GM12872 (cell line): Measurements from ENCODE around the gene NCKAP5.

Source experiments
- CTCF ChIP-seq: IDR thresholded peaks from 3 replicates; pipeline ENCODE4 v1.5.1; 2011; ENCODE audit warnings: low read depth, mild to moderate bottlenecking, low read length, moderate library complexity; ENCODE audit not compliant: insufficient read depth

The NCKAP5 gene

GRCh38 chr2:132876745-132877391, 691.4 kb downstream of the NCKAP5 start:
- no peak for TF ChIP-seq CTCF

- no peak for TF ChIP-seq CTCF
These were observed 693.1 kb downstream of the NCKAP5 start for GRCh38 chr2:132875193-132875592.

- TF ChIP-seq CTCF = no peak
These were observed 694.5 kb downstream of the NCKAP5 start for GRCh38 chr2:132873738-132874137.

DNA sequence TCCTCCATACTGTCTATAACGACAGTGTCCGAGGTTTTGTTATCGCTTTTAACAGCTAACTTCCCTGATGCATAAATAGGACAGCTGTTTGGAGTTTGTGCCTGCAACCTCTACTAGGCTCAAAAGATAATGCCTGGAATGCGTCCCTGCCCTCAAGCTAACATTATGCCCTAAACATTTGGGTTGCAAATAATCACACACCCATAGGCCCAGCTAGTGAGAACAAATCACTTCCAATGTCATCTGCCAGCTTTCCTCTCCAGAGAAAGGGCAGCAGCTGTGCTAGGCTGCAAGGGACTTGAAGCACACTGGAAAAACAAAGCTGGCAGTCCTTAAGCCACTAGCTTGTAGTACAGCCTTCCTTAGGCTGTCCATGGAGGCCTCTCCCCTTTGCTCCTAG, 696.4 kb downstream of the NCKAP5 start:
- no peak for TF ChIP-seq CTCF

- TF ChIP-seq CTCF = no peak
These were observed 704.3 kb downstream of the NCKAP5 start for GRCh38 chr2:132863961-132864360.

GRCh38 chr2:132860220-132860619, 708.0 kb downstream of the NCKAP5 start:
- no peak for TF ChIP-seq CTCF

DNA sequence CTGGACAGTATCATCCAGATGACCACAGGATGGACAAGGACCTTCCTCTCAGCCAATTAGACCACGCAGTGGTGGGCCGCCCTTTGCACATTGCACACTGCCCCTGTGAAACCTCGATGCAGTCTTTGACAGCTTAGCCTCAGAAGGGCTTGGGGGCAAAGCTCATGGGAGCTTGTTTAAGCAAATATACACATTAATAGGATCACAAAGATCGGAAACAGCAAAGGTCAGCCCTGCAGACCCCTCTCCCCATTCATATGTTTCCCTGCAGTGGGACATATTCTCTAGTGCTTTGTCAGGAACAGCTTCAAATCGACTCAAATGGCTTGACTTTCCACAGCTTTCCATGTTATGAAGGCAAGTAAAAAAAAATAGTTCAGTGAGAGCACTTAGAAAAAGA, 708.7 kb downstream of the NCKAP5 start:
- TF ChIP-seq CTCF = no peak
